A673 (cell line): ENCODE results near the gene TYR.

Experiments
- CTCF ChIP-seq: fragments of 300-800, 200-600 bp; sonication (generic); conservative IDR thresholded peaks from 2 replicates; pipeline ENCODE4 v1.5.1; 2017; ENCODE audit warnings: low read depth, mild to moderate bottlenecking, antibody characterized with exemption, low read length, moderate library complexity, mixed read lengths
- EZH2 ChIP-seq: fragments of 200-600 bp; sonication (generic); IDR thresholded peaks from 2 replicates; pipeline ENCODE4 v1.6.1; 2017; ENCODE audit warnings: borderline replicate concordance, low read depth, mild to moderate bottlenecking, mixed read lengths, antibody characterized with exemption, low read length; ENCODE audit not compliant: poor library complexity, severe bottlenecking

DNA sequence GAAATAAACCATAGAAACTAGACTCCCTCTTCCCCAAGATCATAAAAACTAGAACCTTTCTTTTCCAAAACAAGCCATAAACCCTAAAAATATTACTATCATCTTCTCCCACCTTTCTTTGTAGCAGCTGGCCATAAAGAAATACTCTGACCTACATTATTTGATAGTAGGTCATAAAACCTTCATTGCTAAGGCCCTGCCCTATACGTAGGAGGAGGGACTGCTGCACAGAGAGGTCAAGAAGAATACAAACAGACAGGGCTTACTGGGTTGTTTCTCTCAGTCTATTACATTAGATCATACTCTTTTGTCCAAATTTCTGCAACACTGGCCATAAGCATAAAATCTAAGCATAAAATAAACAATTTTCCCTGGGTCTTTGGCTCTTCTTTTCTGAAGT is 101.5 kb downstream of the TYR start:
- TF ChIP-seq CTCF: no peak
- no peak for TF ChIP-seq EZH2
